Retinal pigment epithelial cell (primary cell): Measurements from ENCODE around the gene CTIF.

ENCODE experiments used
- DNase-seq: peaks from one replicate; pipeline ENCODE4 v3.0.0-alpha.2; 2010; ENCODE audit warnings: low read depth
- H3K4me3 ChIP-seq: 2 replicates; pipeline ENCODE4 v1.5.1; 2011; ENCODE audit warnings: mild to moderate bottlenecking, low read length, control low read depth, moderate library complexity
- CTCF ChIP-seq: conservative IDR thresholded peaks from 2 replicates; pipeline ENCODE4 v1.5.1; 2011; ENCODE audit warnings: low read depth, low read length, control low read depth, inconsistent platforms

Gene CTIF

GRCh38 chr18:48787203-48788151 lies 248.6 kb downstream of the CTIF start:
- DNase-seq = no peak
- no peak overlapping the region for H3K4me3 ChIP-seq
- TF ChIP-seq CTCF = no peak

- TF ChIP-seq CTCF = no peak
- H3K4me3 ChIP-seq = no peak overlapping the region
- DNase-seq = no peak
These were observed 249.5 kb downstream of the CTIF start for GRCh38 chr18:48788373-48788772.

- no peak overlapping the region for H3K4me3 ChIP-seq
- TF ChIP-seq CTCF = no peak
- DNase-seq = no peak
These were observed 250.5 kb downstream of the CTIF start for GRCh38 chr18:48789259-48789812.

- TF ChIP-seq CTCF = no peak
- no peak for DNase-seq
- H3K4me3 ChIP-seq = no peak overlapping the region
These were observed 251.5 kb downstream of the CTIF start for GRCh38 chr18:48790226-48790863.

- no peak overlapping the region for H3K4me3 ChIP-seq
- no peak for DNase-seq
These were observed 252.2 kb downstream of the CTIF start for GRCh38 chr18:48790869-48791635.

More at GRCh38 chr18:48790869-48791635, 252.2 kb downstream of the CTIF start:
- TF ChIP-seq CTCF = no peak
